GM18520 (cell line): ENCODE data around the gene SLC7A8.
"Not testable (repeated sequence)": the region's sequence is repeated elsewhere in the genome, so short reads cannot be mapped to it uniquely, and the experiment has no call there.

Experiments
- ATAC-seq: cut with Tn5 transposase; IDR thresholded peaks from one replicate; pipeline ENCODE4 v1.9.1; 2021; ENCODE audit not compliant: unreplicated experiment

SLC7A8 gene

DNA sequence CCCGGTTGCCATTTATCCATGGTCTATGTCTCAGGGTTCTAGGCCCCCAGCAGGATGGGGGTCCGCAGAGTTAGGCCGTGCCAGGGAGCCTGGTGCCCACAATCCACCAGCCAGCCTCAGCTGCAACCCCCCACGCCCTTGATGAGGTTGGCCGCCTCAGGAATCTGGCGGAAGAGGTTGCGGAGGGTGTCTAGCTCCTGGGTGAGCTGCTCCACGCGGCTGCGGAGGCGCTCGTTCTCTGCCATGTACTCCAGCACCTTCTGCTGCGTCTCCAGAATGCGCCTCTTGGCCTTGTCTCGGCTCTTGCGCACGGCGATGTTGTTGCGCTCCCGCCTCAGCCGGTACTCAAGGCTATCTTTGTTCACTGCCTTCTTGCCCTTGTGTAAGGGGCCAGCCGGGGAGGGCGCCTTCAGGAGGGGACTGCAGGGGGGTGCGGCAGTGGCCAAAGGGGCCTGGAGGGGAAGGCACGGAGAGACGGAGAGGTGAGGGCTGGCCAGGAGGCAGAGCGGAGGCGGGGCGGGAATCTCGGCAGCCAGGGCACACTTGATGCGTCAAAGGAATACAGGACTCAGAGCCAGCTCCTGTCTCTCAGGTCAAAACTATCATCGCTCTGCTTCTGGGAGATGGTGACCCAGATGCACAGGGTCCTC lies 66.0 kb downstream of the SLC7A8 start:
- no peak for ATAC-seq

GRCh38 chr14:23115918-23116317 lies 67.5 kb downstream of the SLC7A8 start:
- no peak for ATAC-seq

GRCh38 chr14:23115039-23115731 lies 68.3 kb downstream of the SLC7A8 start:
- no peak for ATAC-seq

DNA sequence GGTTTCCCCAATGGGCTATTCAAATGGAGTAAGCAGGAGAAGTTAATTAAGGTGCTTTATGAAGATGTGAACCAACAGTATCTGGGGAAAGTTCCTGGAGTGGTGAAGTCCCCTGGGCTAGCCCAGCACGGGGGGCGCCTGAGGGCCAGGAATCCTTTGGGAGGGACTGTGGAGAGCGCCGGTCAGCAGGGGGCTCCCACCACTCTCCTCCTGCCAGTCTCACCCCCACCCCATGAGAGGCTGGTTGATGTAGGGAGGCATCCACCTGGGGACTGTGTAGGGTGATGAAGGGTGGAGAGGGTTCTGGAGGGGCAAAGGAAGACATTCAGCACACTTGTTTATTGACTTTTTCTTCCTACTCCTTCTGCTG lies 68.8 kb downstream of the SLC7A8 start:
- ATAC-seq: no peak

DNA sequence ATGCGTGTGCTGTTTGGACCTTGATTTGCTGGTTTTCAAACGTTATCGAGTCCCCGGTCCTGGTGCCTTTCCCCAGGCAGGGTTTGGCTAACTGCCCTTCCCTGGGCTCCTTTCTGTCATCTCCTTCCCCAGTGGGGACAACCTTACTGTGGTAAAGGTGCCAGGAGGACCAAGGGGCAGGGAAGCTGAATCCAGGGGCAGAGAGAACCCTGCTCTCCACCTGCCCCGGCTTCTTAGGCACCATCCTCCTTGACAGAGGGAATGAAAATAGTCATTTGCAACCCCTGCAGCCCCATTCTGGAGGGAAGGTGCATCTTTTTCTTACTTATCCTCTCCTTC lies 69.4 kb downstream of the SLC7A8 start:
- no peak for ATAC-seq

- no peak for ATAC-seq
These were observed 69.9 kb downstream of the SLC7A8 start for GRCh38 chr14:23113431-23114119.

GRCh38 chr14:23112359-23113178 lies 70.9 kb downstream of the SLC7A8 start:
- no peak for ATAC-seq

DNA sequence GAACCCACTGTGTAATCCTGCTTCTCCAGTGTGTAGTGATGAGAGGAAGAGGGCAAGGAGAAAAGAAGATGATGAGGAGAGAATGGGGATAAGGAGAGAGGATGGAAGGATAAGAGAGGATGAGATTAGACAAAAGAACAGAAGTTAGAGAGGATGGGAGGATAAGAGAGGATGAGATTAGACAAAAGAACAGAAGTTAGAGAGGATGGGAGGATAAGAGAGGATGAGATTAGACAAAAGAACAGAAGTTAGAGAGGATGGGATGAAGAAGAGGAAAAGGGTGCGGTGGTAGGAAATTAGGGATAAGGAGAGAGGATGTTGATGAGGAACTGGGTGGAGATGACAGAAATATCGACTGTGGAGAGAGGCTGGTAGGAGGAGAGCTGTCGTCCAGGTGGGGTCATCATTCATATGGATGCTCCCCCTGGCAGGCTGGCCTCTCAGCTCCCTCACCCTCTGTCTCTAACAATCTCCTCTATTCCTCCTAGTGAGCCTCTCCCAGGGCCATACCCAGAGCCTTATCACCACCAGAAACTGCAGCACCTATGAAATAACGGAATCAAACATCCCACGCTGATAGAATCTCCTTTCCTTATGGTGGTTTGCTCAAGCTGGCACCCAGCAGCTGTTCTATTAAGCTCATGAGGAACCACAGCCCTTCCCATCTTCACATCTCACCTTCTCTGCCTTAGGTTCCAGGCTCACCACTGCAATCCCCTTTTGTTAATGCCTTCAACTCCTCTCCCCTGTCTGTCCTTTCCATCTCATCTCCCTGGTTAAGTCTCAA lies 72.7 kb downstream of the SLC7A8 start:
- no peak for ATAC-seq

DNA sequence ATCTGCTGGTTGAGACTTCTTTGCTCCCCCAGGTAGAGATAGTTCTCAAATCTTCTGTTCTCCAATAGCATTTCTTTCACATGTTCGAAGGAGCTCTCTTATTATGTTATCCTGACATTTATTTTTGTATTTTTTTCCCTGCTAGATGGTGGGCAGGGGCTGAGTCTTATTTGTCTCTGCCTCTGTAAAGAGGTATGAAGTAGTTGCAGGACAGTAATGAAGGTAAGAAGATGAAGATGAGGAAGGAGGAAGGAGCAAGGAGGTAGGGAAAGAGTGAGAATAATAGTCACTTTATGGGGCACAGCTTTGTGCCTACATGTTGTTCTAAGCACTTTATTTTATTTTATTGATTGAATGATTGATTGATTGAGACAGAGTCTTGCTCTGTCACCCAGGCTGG lies 73.7 kb downstream of the SLC7A8 start:
- ATAC-seq: no peak

DNA sequence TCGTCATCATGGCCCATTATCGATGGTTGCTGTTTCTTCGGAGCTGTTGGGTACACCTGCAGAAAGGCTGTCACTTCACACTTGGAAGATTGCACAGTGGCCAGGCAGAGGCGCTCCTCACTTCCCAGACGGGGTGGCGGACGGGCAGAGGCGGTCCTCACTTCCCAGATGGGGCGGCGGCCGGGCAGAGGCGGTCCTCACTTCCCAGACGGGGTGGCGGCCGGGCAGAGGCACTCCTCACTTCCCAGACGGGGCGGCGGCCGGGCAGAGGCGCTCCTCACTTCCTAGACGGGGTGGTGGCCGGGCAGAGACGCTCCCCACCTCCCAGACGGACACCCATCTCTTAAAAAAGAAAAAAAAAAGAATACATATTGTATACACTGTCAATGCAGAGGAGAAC lies 75.3 kb downstream of the SLC7A8 start:
- ATAC-seq: not testable (repeated sequence)

DNA sequence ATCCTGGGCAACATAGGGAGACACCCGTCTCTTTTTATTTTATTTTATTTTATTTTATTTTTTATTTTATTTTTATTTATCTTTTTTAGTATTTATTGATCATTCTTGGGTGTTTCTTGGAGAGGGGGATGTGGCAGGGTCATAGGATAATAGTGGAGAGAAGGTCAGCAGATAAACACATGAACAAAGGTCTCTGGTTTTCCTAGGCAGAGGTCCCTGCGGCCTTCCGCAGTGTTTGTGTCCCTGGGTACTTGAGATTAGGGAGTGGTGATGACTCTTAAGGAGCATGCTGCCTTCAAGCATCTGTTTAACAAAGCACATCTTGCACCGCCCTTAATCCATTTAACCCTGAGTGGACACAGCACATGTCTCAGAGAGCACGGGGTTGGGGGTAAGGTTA lies 75.8 kb downstream of the SLC7A8 start:
- ATAC-seq: not testable (repeated sequence)

DNA sequence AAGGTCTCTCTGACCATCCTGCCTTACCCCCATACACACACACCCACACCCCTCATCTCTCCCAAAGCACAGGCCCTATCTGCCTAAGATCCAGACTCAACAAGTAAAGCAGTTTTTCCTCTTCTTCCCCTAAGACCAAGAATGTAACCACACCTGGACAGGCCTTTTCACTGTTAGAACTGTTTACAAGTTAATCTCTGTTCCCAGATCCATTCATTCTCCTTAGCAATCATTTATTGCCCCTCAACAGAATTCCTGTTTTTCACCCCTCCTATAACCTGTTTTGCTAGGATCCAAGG lies 76.8 kb downstream of the SLC7A8 start:
- no peak for ATAC-seq

DNA sequence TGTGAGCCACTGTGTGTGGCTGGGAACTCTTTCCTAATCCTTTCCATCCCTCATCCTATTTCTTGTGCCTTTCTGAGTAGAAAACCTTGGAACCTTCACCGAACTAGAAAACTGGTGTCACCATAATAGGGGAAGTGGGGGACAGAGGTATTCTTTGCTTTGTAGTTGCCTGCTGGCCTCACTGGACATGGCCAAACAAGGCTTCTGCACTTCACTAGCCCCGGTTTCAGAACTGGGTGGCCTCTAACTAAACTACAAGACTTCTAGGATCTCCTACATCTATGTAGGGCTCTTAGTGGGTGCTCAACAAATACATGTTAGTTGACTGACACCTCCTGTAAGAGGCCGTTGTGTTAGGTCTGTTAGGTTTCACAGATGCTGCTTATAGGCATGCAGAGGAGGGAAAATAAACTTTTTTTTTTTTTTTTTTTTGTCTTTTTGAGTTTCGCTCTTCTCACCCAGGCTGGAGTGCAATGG lies 78.1 kb downstream of the SLC7A8 start:
- no peak for ATAC-seq

- no peak for ATAC-seq
These were observed 78.7 kb downstream of the SLC7A8 start, which contains the start of gene CIROP for GRCh38 chr14:23104591-23105347. TSS of gene CIROP (minus strand) at chr14:23104989. CDS start at chr14:23104920, 69 bp downstream.

GRCh38 chr14:23104070-23104590 lies 79.3 kb downstream of the SLC7A8 start:
- no peak for ATAC-seq

DNA sequence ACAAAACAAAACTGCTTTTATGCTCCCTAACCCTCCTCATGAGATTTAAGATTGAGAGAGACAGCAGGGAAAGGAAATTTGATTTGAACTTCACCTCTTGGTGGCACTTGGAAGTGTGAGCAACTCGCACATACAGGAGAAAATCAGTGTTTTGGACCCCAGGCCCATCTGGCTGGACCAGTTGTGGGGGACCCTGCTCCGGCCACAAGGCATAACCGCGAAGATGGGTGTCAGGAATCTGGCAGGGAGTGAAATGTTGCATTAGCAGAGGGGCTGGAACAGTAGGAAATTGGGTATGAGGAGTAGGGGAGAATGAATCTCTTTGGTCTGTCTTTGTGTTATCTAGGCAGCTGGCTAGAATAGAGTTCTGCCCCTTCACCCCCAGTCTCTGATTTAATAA lies 79.9 kb downstream of the SLC7A8 start:
- no peak for ATAC-seq

GRCh38 chr14:23102801-23103200 lies 80.7 kb downstream of the SLC7A8 start:
- no peak for ATAC-seq

GRCh38 chr14:23101986-23102625 lies 81.4 kb downstream of the SLC7A8 start:
- ATAC-seq: no peak
